GM12878 (cell line): ENCODE results near the gene GGACT. TPM values are rescaled to one million over a fixed set of nuclear protein-coding genes. Genes with fewer than 3 reads are reported as not detected.

Source experiments
- ATAC-seq: fragments of 200-7000 bp; cut with Tn5 transposase; 3 replicates; pipeline ENCODE4 v1.9.1; 2020; ENCODE audit warnings: mild to moderate bottlenecking, moderate library complexity
- BruUV-seq: library from RNA; stranded (reverse); fragments of 400-500 nt; replicated peaks from 2 replicates; lab custom pipeline; 2021; lab: Mats Ljungman, UMichigan
- CTCF ChIA-PET: fragments of 300-600 bp; sonication (Branson Sonifier 250); formaldehyde crosslinking; extraction: SDS; loops from one replicate; lab custom pipeline; 2021; ENCODE audit warnings: inconsistent platforms; lab: Yijun Ruan, JAX
- POLR2A ChIA-PET: fragments of 350-600 bp; formaldehyde crosslinking; extraction: SDS; loops from one replicate; lab custom pipeline; 2021; ENCODE audit warnings: inconsistent platforms; lab: Charles Lee
- RAD21 ChIA-PET: fragments of 300-600 bp; sonication (Branson Sonifier 250); formaldehyde crosslinking; loops from one replicate; lab custom pipeline; 2023; ENCODE audit warnings: antibody characterized with exemption; ENCODE audit not compliant: unreplicated experiment; lab: Charles Lee
- SMC1A ChIA-PET: fragments of 300-600 bp; sonication (Branson Sonifier 250); formaldehyde crosslinking; loops from one replicate; lab custom pipeline; 2023; ENCODE audit not compliant: unreplicated experiment, uncharacterized antibody; lab: Charles Lee
- DNase-seq: peaks from one replicate; pipeline ENCODE4 v3.0.0-alpha.2; 2011; ENCODE audit warnings: low read depth, low spot score
- FAIRE-seq: peaks from 3 replicates; lab custom pipeline; 2011; peaks lifted over from hg19 to GRCh38; lab: Jason Lieb, UNC
- H2AFZ ChIP-seq: 2 replicates; pipeline ENCODE4 v1.6.0; 2011; ENCODE audit warnings: low read depth, low read length, control low read depth; ENCODE audit not compliant: control insufficient read depth
- H3K27ac ChIP-seq: 2 replicates; pipeline ENCODE4 v1.5.1; 2011; ENCODE audit warnings: control low read depth; ENCODE audit not compliant: control insufficient read depth, insufficient read depth
- H3K27me3 ChIP-seq, 2 experiments: replicated peaks in 1 of 2; 2 replicates each; pipeline versions ENCODE4 v1.6.0 to v1.6.1; 2011; ENCODE audit warnings: low read length in 1 of 2; ENCODE audit not compliant: control insufficient read depth in 2 of 2, insufficient read depth in 2 of 2
- H3K36me3 ChIP-seq, 2 experiments: 2 replicates each; pipeline ENCODE4 v1.5.1; 2011; ENCODE audit warnings: low read length in 1 of 2; ENCODE audit not compliant: control insufficient read depth in 2 of 2, insufficient read depth in 2 of 2
- H3K4me1 ChIP-seq: 2 replicates; pipeline ENCODE4 v1.6.1; 2011; ENCODE audit warnings: mild to moderate bottlenecking, low read length, moderate library complexity, mixed read lengths; ENCODE audit not compliant: control insufficient read depth, insufficient read depth
- H3K4me2 ChIP-seq: 2 replicates; pipeline ENCODE4 v1.6.0; 2011; ENCODE audit warnings: control low read depth; ENCODE audit not compliant: control insufficient read depth, insufficient read depth
- H3K4me3 ChIP-seq: fragments of 200-600 bp; sonication (generic); 2 replicates; pipeline ENCODE4 v1.5.1; 2016
- H3K79me2 ChIP-seq: 2 replicates; pipeline ENCODE4 v1.6.0; 2011; ENCODE audit warnings: low read length; ENCODE audit not compliant: control insufficient read depth, insufficient read depth
- H3K9ac ChIP-seq: 2 replicates; pipeline ENCODE4 v1.8.0; 2011; ENCODE audit warnings: low read length, control low read depth, mixed read lengths; ENCODE audit not compliant: control insufficient read depth, insufficient read depth
- H3K9me3 ChIP-seq: replicated peaks from 3 replicates; pipeline ENCODE4 v1.5.1; 2011; ENCODE audit warnings: mild to moderate bottlenecking, low read length; ENCODE audit not compliant: control insufficient read depth, insufficient read depth
- H4K20me1 ChIP-seq: 2 replicates; pipeline ENCODE4 v1.6.0; 2011; ENCODE audit not compliant: control insufficient read depth, insufficient read depth
- BACH1 ChIP-seq: fragments of 450-650 bp; IDR thresholded peaks from 2 replicates; pipeline ENCODE4 v1.6.1; 2017; ENCODE audit warnings: mild to moderate bottlenecking, borderline replicate concordance
- BCL11A ChIP-seq: IDR thresholded peaks from 2 replicates; pipeline ENCODE4 v1.6.1; 2011; ENCODE audit warnings: low read depth, low read length
- BCLAF1 ChIP-seq: fragments of 450-650 bp; IDR thresholded peaks from 2 replicates; pipeline ENCODE4 v1.6.1; 2017; ENCODE audit warnings: antibody characterized with exemption, mild to moderate bottlenecking, moderate library complexity
- HDAC6 ChIP-seq: fragments of 200-600 bp; sonication (generic); IDR thresholded peaks from one replicate; pipeline ENCODE4 v1.8.0; 2017; ENCODE audit warnings: antibody characterized with exemption; ENCODE audit not compliant: unreplicated experiment
- IRF3 ChIP-seq: fragments of 450-650 bp; IDR thresholded peaks from 2 replicates; pipeline ENCODE4 v1.6.1; 2014; ENCODE audit warnings: mild to moderate bottlenecking
- MTA3 ChIP-seq: IDR thresholded peaks from 2 replicates; pipeline ENCODE4 v1.6.1; 2012; ENCODE audit warnings: low read length, inconsistent platforms, borderline replicate concordance
- PML ChIP-seq: IDR thresholded peaks from 2 replicates; pipeline ENCODE4 v1.6.1; 2012; ENCODE audit warnings: low read length, inconsistent platforms
- POLR2AphosphoS5 ChIP-seq: IDR thresholded peaks from 2 replicates; pipeline ENCODE4 v1.6.1; 2011; ENCODE audit warnings: mild to moderate bottlenecking, low read length, inconsistent platforms
- RAD51 ChIP-seq: fragments of 450-650 bp; IDR thresholded peaks from 2 replicates; pipeline ENCODE4 v1.6.1; 2016; ENCODE audit warnings: moderate library complexity, mild to moderate bottlenecking, inconsistent platforms
- SIN3A ChIP-seq: IDR thresholded peaks from 2 replicates; pipeline ENCODE4 v1.6.1; 2012; ENCODE audit warnings: low read depth, low read length, improper control_type of control experiment
- SUPT20H ChIP-seq: IDR thresholded peaks from 2 replicates; pipeline ENCODE4 v1.6.1; 2011; ENCODE audit warnings: low read depth, mild to moderate bottlenecking, low read length, moderate library complexity, borderline replicate concordance; ENCODE audit not compliant: control insufficient read depth
- whole genome bisulfite sequencing: methylation state at CpG from one replicate; pipeline ENCODE4 v1.1.6; 2016; ENCODE audit warnings: low lambda C conversion rate; ENCODE audit not compliant: insufficient replicate concordance, insufficient coverage; ENCODE audit errors: missing lambda C conversion rate; 5-methylcytosine and 5-hydroxymethylcytosine counted together
- in situ Hi-C: fragments of 300-500 bp; cut with MboI; formaldehyde crosslinking; loops from 9 replicates; pipeline ENCODE4 v1.14.3; 2018; ENCODE audit warnings: mixed read lengths
- intact Hi-C: fragments of 100-400 bp; cut with micrococcal nuclease; formaldehyde crosslinking; loops from one replicate; pipeline ENCODE4 v1.14.2; 2022; ENCODE audit not compliant: unreplicated experiment
- polyA plus RNA-seq, 11 experiments: library from polyadenylated mRNA; depleted of rRNA in 4 of 11; unstranded in 6 of 11; stranded (reverse) in 5 of 11; fragments of >200 nt; fragmentation: Nextera tagmentation in 4 of 11; fragmentation: Illumina TruSeq in 1 of 11; extraction: Ambion mirVana in 4 of 11; extraction: Trizol in 1 of 11; gene quantifications; 1 replicate in 1 of 11; 2 replicates in 10 of 11; pipeline versions ENCODE4 v1.2.1 to v1.2.3, GENCODE V29; 2011 to 2016; ENCODE audit warnings: inconsistent platforms in 2 of 11, missing spikeins in 2 of 11, low read depth in 1 of 11
- total RNA-seq, 4 experiments: library from RNA; depleted of rRNA in 3 of 4; stranded (reverse); fragments of >200 nt in 3 of 4; fragmentation: Illumina TruSeq in 1 of 4; extraction: Trizol in 1 of 4; gene quantifications; 2 replicates each; pipeline versions ENCODE4 v1.2.1 to v1.2.3, GENCODE V29; 2013 to 2021

GGACT gene
- total and polyA plus RNA-seq, 10 of the 15 experiments (the other 5 are each of a cell fraction or from before 2014, with no cell fraction given) = 0.61 to 8.8 (median 4.2) TPM

GRCh38 chr13:100602493-100603111 lies 14.0 kb upstream of the GGACT start:
- SMC1A ChIA-PET = no interaction called here
- no peaks in the 10 kb centered on the region for H3K36me3 ChIP-seq
- RAD21 ChIA-PET = no interaction called here
- no peak for ATAC-seq
- no peaks in the 10 kb centered on the region for H4K20me1 ChIP-seq
- H3K4me1 ChIP-seq = no peaks in the 10 kb centered on the region
- H3K9ac ChIP-seq = no peak overlapping the region
- no peak overlapping the region for H3K4me3 ChIP-seq
- no peak for TF ChIP-seq POLR2AphosphoS5
- TF ChIP-seq HDAC6 = no peak
- no peak for TF ChIP-seq SUPT20H
- no peak for TF ChIP-seq IRF3
- TF ChIP-seq RAD51 = no peak
- TF ChIP-seq BCL11A = no peak
- TF ChIP-seq PML = no peak
- TF ChIP-seq BACH1 = no peak
- TF ChIP-seq SIN3A = no peak
- no peak for TF ChIP-seq BCLAF1
- no peak for TF ChIP-seq MTA3
- TF ChIP-seq, all 136 proteins: peak for 0
- H3K27me3 ChIP-seq = no peaks in the 10 kb centered on the region
- no peak overlapping the region for H2AFZ ChIP-seq
- ChIA-PET CTCF (no interaction called here), POLR2A (no interaction called here)
- DNase-seq (no peak), FAIRE-seq (no peak)
- no peaks in the 10 kb centered on the region for H3K9me3 ChIP-seq
- in situ Hi-C loops (no loop called here), intact Hi-C loops (no loop called here)
- H3K27ac ChIP-seq = no peak overlapping the region
- BruUV-seq = no TSS peak
- H3K4me2 ChIP-seq = no peak overlapping the region
- no peaks in the 10 kb centered on the region for H3K79me2 ChIP-seq
- WGBS = 93% methylated on average over 8 of the region's 8 CpGs
